SK-N-SH (cell line): Measurements from ENCODE around the gene LARGE1.

Source experiments
- CHD2 ChIP-seq: fragments of 150-350 bp; IDR thresholded peaks from 2 replicates; pipeline ENCODE4 v1.6.1; 2018; ENCODE audit warnings: low read length; ENCODE audit not compliant: partially characterized antibody
- EZH2phosphoT487 ChIP-seq: fragments of 200-600 bp; sonication (generic); IDR thresholded peaks from 2 replicates; pipeline ENCODE4 v1.6.1; 2017; ENCODE audit warnings: low read depth, mixed run types, mild to moderate bottlenecking, antibody characterized with exemption, moderate library complexity, borderline replicate concordance
- SIN3A ChIP-seq: IDR thresholded peaks from 2 replicates; pipeline ENCODE4 v1.6.1; 2012; ENCODE audit warnings: low read depth, mild to moderate bottlenecking, low read length, moderate library complexity, borderline replicate concordance
- SMC3 ChIP-seq: IDR thresholded peaks from 2 replicates; pipeline ENCODE4 v1.6.1; 2012; ENCODE audit warnings: low read depth, low read length, improper control_type of control experiment
- TCF12 ChIP-seq: IDR thresholded peaks from 2 replicates; pipeline ENCODE4 v1.4.0; 2012
- TEAD4 ChIP-seq: IDR thresholded peaks from 2 replicates; pipeline ENCODE4 v1.4.0; 2012; ENCODE audit warnings: mild to moderate bottlenecking, borderline replicate concordance; ENCODE audit not compliant: insufficient read depth
- TF ChIP-seq, protein P1 (sequence below): fragments of 200-600 bp; sonication (generic); IDR thresholded peaks from 2 replicates; pipeline ENCODE4 v1.6.1; 2017; ENCODE audit warnings: antibody characterized with exemption, mild to moderate bottlenecking, moderate library complexity

DNA sequence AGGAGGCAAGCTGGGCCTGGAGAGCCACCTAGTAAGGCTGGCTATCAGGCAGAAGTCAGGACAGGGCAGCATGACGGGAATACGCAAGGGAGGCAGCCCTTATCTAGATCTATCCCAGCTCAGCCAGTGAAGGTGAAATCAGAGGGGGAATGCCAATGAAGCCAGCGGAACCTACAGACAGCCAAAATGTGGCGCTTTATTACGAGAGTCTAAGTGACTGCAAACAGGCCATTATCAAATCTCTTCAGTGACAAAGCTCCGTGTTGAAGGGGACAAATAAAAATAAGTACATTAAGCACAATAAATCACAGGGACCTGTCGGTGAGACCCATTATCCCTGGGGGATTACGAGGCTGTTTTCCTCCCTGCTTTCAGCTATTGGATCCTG, 22.8 kb downstream of the LARGE1 start:
- TF ChIP-seq, protein P1, sequence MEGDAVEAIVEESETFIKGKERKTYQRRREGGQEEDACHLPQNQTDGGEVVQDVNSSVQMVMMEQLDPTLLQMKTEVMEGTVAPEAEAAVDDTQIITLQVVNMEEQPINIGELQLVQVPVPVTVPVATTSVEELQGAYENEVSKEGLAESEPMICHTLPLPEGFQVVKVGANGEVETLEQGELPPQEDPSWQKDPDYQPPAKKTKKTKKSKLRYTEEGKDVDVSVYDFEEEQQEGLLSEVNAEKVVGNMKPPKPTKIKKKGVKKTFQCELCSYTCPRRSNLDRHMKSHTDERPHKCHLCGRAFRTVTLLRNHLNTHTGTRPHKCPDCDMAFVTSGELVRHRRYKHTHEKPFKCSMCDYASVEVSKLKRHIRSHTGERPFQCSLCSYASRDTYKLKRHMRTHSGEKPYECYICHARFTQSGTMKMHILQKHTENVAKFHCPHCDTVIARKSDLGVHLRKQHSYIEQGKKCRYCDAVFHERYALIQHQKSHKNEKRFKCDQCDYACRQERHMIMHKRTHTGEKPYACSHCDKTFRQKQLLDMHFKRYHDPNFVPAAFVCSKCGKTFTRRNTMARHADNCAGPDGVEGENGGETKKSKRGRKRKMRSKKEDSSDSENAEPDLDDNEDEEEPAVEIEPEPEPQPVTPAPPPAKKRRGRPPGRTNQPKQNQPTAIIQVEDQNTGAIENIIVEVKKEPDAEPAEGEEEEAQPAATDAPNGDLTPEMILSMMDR = no peak
- TF ChIP-seq CHD2 = no peak
- TF ChIP-seq EZH2phosphoT487 = no peak
- no peak for TF ChIP-seq SMC3
- no peak for TF ChIP-seq TEAD4
- no peak for TF ChIP-seq SIN3A
- TF ChIP-seq TCF12 = no peak
